ENCODE results near the gene FRMD4A. TPM values are rescaled to one million over a fixed set of nuclear protein-coding genes. Genes with fewer than 3 reads are reported as not detected.

Gene FRMD4A
- total RNA-seq, 1 experiment from 2014 or later, result 19.6 TPM

DNA sequence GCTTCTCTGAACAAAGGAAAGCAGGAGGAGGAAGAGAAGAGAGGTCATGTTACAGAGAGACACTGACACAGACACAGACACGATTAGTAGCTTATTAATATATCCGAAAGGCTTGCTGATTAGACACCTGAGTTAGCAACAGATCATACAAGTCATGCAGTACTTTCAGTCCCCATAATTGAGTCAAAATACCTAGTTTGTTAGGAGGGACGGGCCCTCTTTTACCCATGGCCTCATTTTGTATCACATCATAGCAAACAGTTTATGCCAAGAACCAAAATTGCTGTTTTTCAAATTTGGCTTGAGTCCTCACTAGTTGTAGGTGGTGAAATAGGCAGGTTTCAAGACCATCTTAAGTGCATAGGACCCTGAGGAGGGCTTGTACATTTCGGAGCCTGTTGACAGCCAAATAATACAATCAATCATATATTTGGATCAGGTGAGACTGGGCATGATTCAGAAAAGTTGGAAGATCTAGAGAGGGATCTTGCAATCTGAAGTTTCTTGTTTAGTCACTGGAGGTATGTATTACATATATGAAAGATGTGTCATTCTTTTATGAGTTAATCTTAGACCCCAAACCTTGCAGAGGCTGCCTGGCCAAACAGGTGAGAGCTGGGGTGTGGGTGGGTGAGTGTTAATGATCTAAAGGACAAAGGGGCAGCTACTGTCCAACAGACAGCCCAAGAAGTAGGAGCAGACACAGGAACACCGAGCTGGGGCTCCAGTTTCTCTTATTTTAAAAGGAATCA, 678.6 kb downstream of the FRMD4A start:
- Histone ChIP-seq H2BK12ac (ENCODE audit: insufficient read length, low read depth, low read length) (no peak overlapping the region), H2BK20ac (ENCODE audit: low read depth, low read length, poor library complexity, severe bottlenecking) (no peak overlapping the region), H3K23ac (ENCODE audit: insufficient read length, low read depth, low read length) (no peak overlapping the region), H4K91ac (ENCODE audit: insufficient read length, low read depth, low read length) (no peak overlapping the region), H4K5ac (ENCODE audit: insufficient read length, low read depth, low read length) (no peak overlapping the region), H3K4me2 (ENCODE audit: insufficient read depth, insufficient read length, low read length) (no peak overlapping the region), H3T11ph (ENCODE audit: low read length) (no peak overlapping the region), H3K27me3 (ENCODE audit: insufficient read depth, low read length) (no peaks in the 10 kb centered on the region), H3K79me1 (ENCODE audit: insufficient read depth, low read depth, low read length, poor library complexity, severe bottlenecking) (no peaks in the 10 kb centered on the region), H2AK5ac (ENCODE audit: insufficient read length, low read length) (no peak overlapping the region), H3K4ac (ENCODE audit: low read depth, low read length) (no peak overlapping the region), H3K79me2 (ENCODE audit: insufficient read depth, low read length) (no peaks in the 10 kb centered on the region), H3K9ac (ENCODE audit: extremely low read depth, insufficient read length, low read length) (no peak overlapping the region), H4K8ac (replicated peaks; ENCODE audit: insufficient read length, low read depth, low read length) (no peak overlapping the region), H2BK5ac (ENCODE audit: insufficient read length, low read length) (no peak overlapping the region), H2BK15ac (ENCODE audit: low read depth, low read length) (no peak overlapping the region), H3K18ac (ENCODE audit: insufficient read length, low read depth, low read length) (no peak overlapping the region), H3K56ac (ENCODE audit: insufficient read length, low read depth, low read length) (no peak overlapping the region), H3K4me1 (ENCODE audit: insufficient read depth, low read length) (no peaks in the 10 kb centered on the region), H3K14ac (ENCODE audit: insufficient read depth, low read length) (no peak overlapping the region), H4K20me1 (ENCODE audit: control insufficient read depth, insufficient read depth, insufficient read length) (no peaks in the 10 kb centered on the region), H2AFZ (ENCODE audit: low read length) (no peak overlapping the region), H3K9me3 (ENCODE audit: control insufficient read depth, low read depth, low read length) (no peaks in the 10 kb centered on the region), H2BK120ac (ENCODE audit: low read depth, low read length, poor library complexity, severe bottlenecking) (no peak overlapping the region), H3K23me2 (ENCODE audit: insufficient read length, low read depth, low read length, poor library complexity, severe bottlenecking) (no peaks in the 10 kb centered on the region), H3K27ac (ENCODE audit: insufficient read length, low read depth, low read length) (no peak overlapping the region)
- no peak for DNase-seq
- peaks cover 0 to 7% of the 10 kb centered on the region in 2 experiments; a peak in 1 of 4 replicates for H3K4me1 Mint-ChIP-seq
- no peak overlapping the region for H3K4me3 Mint-ChIP-seq
- H3K27ac Mint-ChIP-seq, result peak overlapping the region in 2 of 3 experiments; percentile 46 to 53; a peak in 2 of 7 replicates
- no peaks in the 10 kb centered on the region for H3K27me3 Mint-ChIP-seq (ENCODE audit: low read depth)
- peaks cover 17 to 33% (median 27%) of the 10 kb centered on the region in 3 experiments; a peak in 6 of 7 replicates for H3K36me3 Mint-ChIP-seq (ENCODE audit: insufficient read depth in 1 of 3, low read depth in 3 of 3)
- H3K9me3 Mint-ChIP-seq, result no peaks in the 10 kb centered on the region
- TF ChIP-seq, protein P1, sequence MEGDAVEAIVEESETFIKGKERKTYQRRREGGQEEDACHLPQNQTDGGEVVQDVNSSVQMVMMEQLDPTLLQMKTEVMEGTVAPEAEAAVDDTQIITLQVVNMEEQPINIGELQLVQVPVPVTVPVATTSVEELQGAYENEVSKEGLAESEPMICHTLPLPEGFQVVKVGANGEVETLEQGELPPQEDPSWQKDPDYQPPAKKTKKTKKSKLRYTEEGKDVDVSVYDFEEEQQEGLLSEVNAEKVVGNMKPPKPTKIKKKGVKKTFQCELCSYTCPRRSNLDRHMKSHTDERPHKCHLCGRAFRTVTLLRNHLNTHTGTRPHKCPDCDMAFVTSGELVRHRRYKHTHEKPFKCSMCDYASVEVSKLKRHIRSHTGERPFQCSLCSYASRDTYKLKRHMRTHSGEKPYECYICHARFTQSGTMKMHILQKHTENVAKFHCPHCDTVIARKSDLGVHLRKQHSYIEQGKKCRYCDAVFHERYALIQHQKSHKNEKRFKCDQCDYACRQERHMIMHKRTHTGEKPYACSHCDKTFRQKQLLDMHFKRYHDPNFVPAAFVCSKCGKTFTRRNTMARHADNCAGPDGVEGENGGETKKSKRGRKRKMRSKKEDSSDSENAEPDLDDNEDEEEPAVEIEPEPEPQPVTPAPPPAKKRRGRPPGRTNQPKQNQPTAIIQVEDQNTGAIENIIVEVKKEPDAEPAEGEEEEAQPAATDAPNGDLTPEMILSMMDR (conservative IDR thresholded peaks at IDR 0.05), result no peak
- WGBS (ENCODE audit: extremely low coverage, insufficient read length, low lambda C conversion rate), result no CpG with 5 or more reads among the region's 5 CpGs

Data from H9 (cell line).